Measurements from ENCODE around the gene TSPEAR. TPM values are rescaled to one million over a fixed set of nuclear protein-coding genes. Genes with fewer than 3 reads are reported as not detected.

TSPEAR gene
- polyA plus RNA-seq, 1 of the 3 experiments (the other 2 are of a cell fraction) = 0.08 TPM

- POLR2A ChIA-PET = no interaction called here
- CTCF ChIA-PET = interaction anchor here (1.5 kb wide), 1 partner anchor 100 kb away, joined by 4 read pairs; no protein-coding TSS in a partner anchor
- TF ChIP-seq IRF3 (IDR thresholded peaks at IDR 0.05; ENCODE audit: low read depth, low read length) (no peak), GATA2 (CRISPR knock-in tag; IDR thresholded peaks at IDR 0.05) (no peak), GABPA (IDR thresholded peaks at IDR 0.05; ENCODE audit: low read depth) (no peak), FOSL2 (IDR thresholded peaks at IDR 0.05; ENCODE audit: borderline replicate concordance, low read depth) (no peak), EZH2phosphoT487 (IDR thresholded peaks at IDR 0.05; ENCODE audit: borderline replicate concordance, low read depth) (no peak), ELF1 (IDR thresholded peaks at IDR 0.05) (no peak), RFX5 (IDR thresholded peaks at IDR 0.05; ENCODE audit: low read length) (no peak), TEAD4 (IDR thresholded peaks at IDR 0.05; ENCODE audit: borderline replicate concordance, insufficient read depth) (no peak), SIN3A (IDR thresholded peaks at IDR 0.05; ENCODE audit: borderline replicate concordance, low read depth, low read length) (no peak), CTCF (IDR thresholded peaks at IDR 0.05) (no peak), USF1 (IDR thresholded peaks at IDR 0.05; ENCODE audit: borderline replicate concordance, low read depth) (no peak), FOXM1 (IDR thresholded peaks at IDR 0.05; ENCODE audit: low read depth) (no peak), USF2 (IDR thresholded peaks at IDR 0.05; ENCODE audit: borderline replicate concordance, low read depth, low read length) (no peak), RXRA (IDR thresholded peaks at IDR 0.05; ENCODE audit: borderline replicate concordance, low read depth) (no peak), FOXJ3 (CRISPR knock-in tag; IDR thresholded peaks at IDR 0.05) (no peak)
Observed at GRCh38 chr21:44692798-44693512, 18.4 kb downstream of the TSPEAR start.

More at GRCh38 chr21:44692798-44693512, 18.4 kb downstream of the TSPEAR start:
- Histone ChIP-seq H3K4me3 (ENCODE audit: low read depth in 2 of 2, low read length in 1 of 2) (no peak overlapping the region), H3K9ac (no peak overlapping the region), H3K4me2 (no peak overlapping the region), H3K79me2 (ENCODE audit: insufficient read depth) (no peaks in the 10 kb centered on the region), H3K27me3 (ENCODE audit: insufficient read depth) (peaks cover 34% of the 10 kb centered on the region), H3K4me1 (ENCODE audit: control insufficient read depth in 1 of 2, insufficient read depth in 2 of 2, low read depth in 1 of 2, low read length in 1 of 2) (no peaks in the 10 kb centered on the region; a peak in 1 of 4 replicates), H4K20me1 (ENCODE audit: insufficient read depth) (no peaks in the 10 kb centered on the region), H3K9me2 (no peaks in the 10 kb centered on the region), H3K27ac (ENCODE audit: low read depth in 2 of 2, low read length in 1 of 2) (no peak overlapping the region), H3K9me3 (0 out of 2 replicates have a peak, but pooled peaks cover 18% of the 10 kb centered on the region), H3K36me3 (replicated peaks in 1 of 2; ENCODE audit: control insufficient read depth in 1 of 2, insufficient read depth in 2 of 2, low read length in 1 of 2) (no peaks in the 10 kb centered on the region), H2AFZ (ENCODE audit: low read depth) (no peak overlapping the region), H3F3A (replicated peaks; ENCODE audit: insufficient read depth) (no peaks in the 10 kb centered on the region)
- WGBS (ENCODE audit: low lambda C conversion rate) = 35% methylated on average over 2 of the region's 2 CpGs
- DNase-seq = no peak

All from SK-N-SH (cell line).